SU-DHL-6 (cell line): ENCODE results near the gene LCORL.

Experiments
- H2AFZ ChIP-seq: fragments of 200-600 bp; sonication (generic); 2 replicates; pipeline ENCODE4 v1.6.1; 2014; ENCODE audit warnings: low read depth, mild to moderate bottlenecking, moderate library complexity, mixed read lengths, antibody characterized with exemption, low read length; ENCODE audit not compliant: severe bottlenecking
- H3F3A ChIP-seq: fragments of 200-600 bp; shearing (Covaris generic); 2 replicates; pipeline ENCODE4 v1.6.0; 2016; ENCODE audit warnings: antibody characterized with exemption, mild to moderate bottlenecking; ENCODE audit not compliant: insufficient read depth
- H3K27ac ChIP-seq: fragments of 200-600 bp; sonication (generic); 2 replicates; pipeline ENCODE4 v1.5.1; 2016; ENCODE audit warnings: low read depth, mild to moderate bottlenecking, low read length, moderate library complexity, mixed read lengths
- H3K27me3 ChIP-seq: fragments of 200-600 bp; sonication (generic), shearing (Covaris generic); 2 replicates; pipeline ENCODE4 v1.6.0; 2014; ENCODE audit warnings: mild to moderate bottlenecking, low read length
- H3K36me3 ChIP-seq: fragments of 200-600 bp; sonication (generic); 2 replicates; pipeline ENCODE4 v1.6.1; 2014; ENCODE audit warnings: mild to moderate bottlenecking, low read length, mixed read lengths
- H3K4me2 ChIP-seq: fragments of 300-600, 200-600 bp; shearing (Covaris generic), sonication (generic); 2 replicates; pipeline ENCODE4 v1.6.0; 2014; ENCODE audit warnings: low read length, low read depth, mild to moderate bottlenecking; ENCODE audit not compliant: poor library complexity, severe bottlenecking
- H3K4me3 ChIP-seq: fragments of 200-600 bp; sonication (generic); 2 replicates; pipeline ENCODE4 v1.5.1; 2014; ENCODE audit warnings: antibody characterized with exemption, low read length, mild to moderate bottlenecking, mixed read lengths; ENCODE audit not compliant: insufficient read depth, poor library complexity, severe bottlenecking
- H3K79me2 ChIP-seq: fragments of 200-600 bp; sonication (generic); 2 replicates; pipeline ENCODE4 v1.6.1; 2014; ENCODE audit warnings: mild to moderate bottlenecking, low read length, moderate library complexity; ENCODE audit not compliant: insufficient read depth
- H3K9ac ChIP-seq: fragments of 200-600 bp; sonication (generic); 2 replicates; pipeline ENCODE4 v1.7.0; 2014; ENCODE audit warnings: mild to moderate bottlenecking, low read length
- H3K9me2 ChIP-seq: fragments of 200-600 bp; sonication (generic); replicated peaks from 2 replicates; pipeline ENCODE4 v1.6.1; 2014; ENCODE audit warnings: low read length; ENCODE audit not compliant: insufficient read depth
- H3K9me3 ChIP-seq: fragments of 200-600 bp; sonication (generic); 2 replicates; pipeline ENCODE4 v1.6.1; 2014; ENCODE audit warnings: low read length, mixed read lengths; ENCODE audit not compliant: insufficient read depth
- H4K20me1 ChIP-seq: fragments of 200-600 bp; sonication (generic); 2 replicates; pipeline ENCODE4 v1.6.1; 2014; ENCODE audit warnings: low read depth, mild to moderate bottlenecking, antibody characterized with exemption, low read length, moderate library complexity, mixed read lengths
- CTCF ChIP-seq: fragments of 200-600 bp; sonication (generic); IDR thresholded peaks from one replicate; pipeline ENCODE4 v1.5.1; 2017; ENCODE audit warnings: antibody characterized with exemption, mild to moderate bottlenecking, low read length, moderate library complexity; ENCODE audit not compliant: insufficient read depth, poor library complexity, severe bottlenecking
- EZH2phosphoT487 ChIP-seq: fragments of 200-600 bp; sonication (generic), shearing (Covaris generic); conservative IDR thresholded peaks from 2 replicates; pipeline ENCODE4 v1.6.1; 2018; ENCODE audit warnings: mild to moderate bottlenecking, antibody characterized with exemption, low read length, moderate library complexity, mixed read lengths

Gene LCORL

GRCh38 chr4:17958181-17958580, 63.4 kb downstream of the LCORL start:
- Histone ChIP-seq H3K36me3 (peaks cover 42% of the 10 kb centered on the region), H4K20me1 (peaks cover 5% of the 10 kb centered on the region; the same call in 1 of the 2 replicates), H3K9ac (no peak overlapping the region), H3K27ac (no peak overlapping the region), H3K4me2 (no peak overlapping the region), H3F3A (no peaks in the 10 kb centered on the region), H3K27me3 (no peaks in the 10 kb centered on the region), H3K9me2 (no peaks in the 10 kb centered on the region), H3K9me3 (no peaks in the 10 kb centered on the region), H3K4me3 (no peak overlapping the region), H2AFZ (no peak overlapping the region), H3K79me2 (peaks cover 5% of the 10 kb centered on the region; the same call in 1 of the 2 replicates)
- TF ChIP-seq CTCF (no peak), EZH2phosphoT487 (no peak)

- Histone ChIP-seq H3K9me3 (no peaks in the 10 kb centered on the region), H3K4me3 (no peak overlapping the region), H4K20me1 (no peaks in the 10 kb centered on the region; the same call in 1 of the 2 replicates), H3K4me2 (no peak overlapping the region), H2AFZ (no peak overlapping the region), H3K27me3 (no peaks in the 10 kb centered on the region), H3K36me3 (peaks cover 42% of the 10 kb centered on the region), H3K79me2 (peaks cover 5% of the 10 kb centered on the region; the same call in 1 of the 2 replicates), H3K9me2 (no peaks in the 10 kb centered on the region), H3K9ac (no peak overlapping the region), H3K27ac (no peak overlapping the region), H3F3A (no peaks in the 10 kb centered on the region)
- no peak for TF ChIP-seq CTCF
- TF ChIP-seq EZH2phosphoT487 = no peak
Measured at GRCh38 chr4:17957688-17958087, 63.9 kb downstream of the LCORL start.

- Histone ChIP-seq H3K79me2 (no peaks in the 10 kb centered on the region), H3K4me2 (no peak overlapping the region), H4K20me1 (no peaks in the 10 kb centered on the region; the same call in 1 of the 2 replicates), H3K27me3 (no peaks in the 10 kb centered on the region), H3K9ac (no peak overlapping the region), H3F3A (no peaks in the 10 kb centered on the region), H3K4me3 (no peak overlapping the region), H3K9me3 (no peaks in the 10 kb centered on the region), H2AFZ (no peak overlapping the region), H3K36me3 (peaks cover 36% of the 10 kb centered on the region), H3K27ac (no peak overlapping the region), H3K9me2 (no peaks in the 10 kb centered on the region)
- TF ChIP-seq CTCF (no peak), EZH2phosphoT487 (no peak)
Measured at GRCh38 chr4:17956245-17956644, 65.3 kb downstream of the LCORL start.
